NT2/D1 (cell line): ENCODE results near the gene PRKAB1.

Source experiments
- SUZ12 ChIP-seq: IDR thresholded peaks from 2 replicates; pipeline ENCODE4 v1.6.1; 2011; ENCODE audit not compliant: insufficient read length, insufficient read depth; ENCODE audit errors: extremely low read depth
- ZNF274 ChIP-seq: IDR thresholded peaks from 2 replicates; pipeline ENCODE4 v1.6.1; 2011; ENCODE audit warnings: mild to moderate bottlenecking, low read depth, low read length

DNA sequence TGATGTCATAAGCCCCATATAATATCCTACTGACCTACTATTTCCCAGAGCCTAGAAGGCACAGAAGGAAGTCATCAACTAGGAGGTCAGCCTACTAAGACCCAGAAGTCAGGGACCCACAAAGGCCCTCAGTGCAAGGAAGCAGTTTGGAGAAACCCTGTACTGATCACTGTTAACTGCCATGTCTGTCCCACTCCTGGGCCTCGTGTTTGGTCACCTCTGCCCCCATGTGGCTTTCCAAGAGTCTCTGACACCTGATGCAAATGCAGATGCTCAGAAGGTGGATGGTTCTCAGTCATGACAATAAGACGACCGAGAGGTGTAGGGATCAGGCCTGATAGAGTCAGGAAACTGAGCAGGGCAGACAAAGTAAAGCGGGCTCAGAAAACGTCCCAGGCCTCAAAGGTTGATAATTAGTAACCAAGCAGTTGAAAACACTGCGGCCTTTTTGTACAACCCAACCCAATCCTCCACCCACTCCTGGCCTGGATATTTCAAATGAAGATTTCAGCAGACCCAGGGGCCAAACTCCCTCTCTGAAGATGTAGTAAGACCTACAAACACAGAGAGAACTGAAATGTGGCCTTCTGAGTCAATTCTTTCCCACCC, 23.4 kb downstream of the PRKAB1 start:
- TF ChIP-seq ZNF274 = no peak
- no peak for TF ChIP-seq SUZ12
